GM12878 (cell line): ENCODE measurements around the gene GET3. TPM values are rescaled to one million over a fixed set of nuclear protein-coding genes. Genes with fewer than 3 reads are reported as not detected.

Source experiments
- ATAC-seq: fragments of 200-7000 bp; cut with Tn5 transposase; 3 replicates; pipeline ENCODE4 v1.9.1; 2020; ENCODE audit warnings: mild to moderate bottlenecking, moderate library complexity
- BruUV-seq: library from RNA; stranded (reverse); fragments of 400-500 nt; replicated peaks from 2 replicates; lab custom pipeline; 2021; lab: Mats Ljungman, UMichigan
- CTCF ChIA-PET: fragments of 300-600 bp; sonication (Branson Sonifier 250); formaldehyde crosslinking; extraction: SDS; loops from one replicate; lab custom pipeline; 2021; ENCODE audit warnings: inconsistent platforms; lab: Yijun Ruan, JAX
- POLR2A ChIA-PET: fragments of 350-600 bp; formaldehyde crosslinking; extraction: SDS; loops from one replicate; lab custom pipeline; 2021; ENCODE audit warnings: inconsistent platforms; lab: Charles Lee
- RAD21 ChIA-PET: fragments of 300-600 bp; sonication (Branson Sonifier 250); formaldehyde crosslinking; loops from one replicate; lab custom pipeline; 2023; ENCODE audit warnings: antibody characterized with exemption; ENCODE audit not compliant: unreplicated experiment; lab: Charles Lee
- SMC1A ChIA-PET: fragments of 300-600 bp; sonication (Branson Sonifier 250); formaldehyde crosslinking; loops from one replicate; lab custom pipeline; 2023; ENCODE audit not compliant: unreplicated experiment, uncharacterized antibody; lab: Charles Lee
- DNase-seq: peaks from one replicate; pipeline ENCODE4 v3.0.0-alpha.2; 2011; ENCODE audit warnings: low read depth, low spot score
- FAIRE-seq: peaks from 3 replicates; lab custom pipeline; 2011; peaks lifted over from hg19 to GRCh38; lab: Jason Lieb, UNC
- H2AFZ ChIP-seq: 2 replicates; pipeline ENCODE4 v1.6.0; 2011; ENCODE audit warnings: low read depth, low read length, control low read depth; ENCODE audit not compliant: control insufficient read depth
- H3K27ac ChIP-seq: 2 replicates; pipeline ENCODE4 v1.5.1; 2011; ENCODE audit warnings: control low read depth; ENCODE audit not compliant: control insufficient read depth, insufficient read depth
- H3K27me3 ChIP-seq, 2 experiments: replicated peaks in 1 of 2; 2 replicates each; pipeline versions ENCODE4 v1.6.0 to v1.6.1; 2011; ENCODE audit warnings: low read length in 1 of 2; ENCODE audit not compliant: control insufficient read depth in 2 of 2, insufficient read depth in 2 of 2
- H3K36me3 ChIP-seq, 2 experiments: 2 replicates each; pipeline ENCODE4 v1.5.1; 2011; ENCODE audit warnings: low read length in 1 of 2; ENCODE audit not compliant: control insufficient read depth in 2 of 2, insufficient read depth in 2 of 2
- H3K4me1 ChIP-seq: 2 replicates; pipeline ENCODE4 v1.6.1; 2011; ENCODE audit warnings: mild to moderate bottlenecking, low read length, moderate library complexity, mixed read lengths; ENCODE audit not compliant: control insufficient read depth, insufficient read depth
- H3K4me2 ChIP-seq: 2 replicates; pipeline ENCODE4 v1.6.0; 2011; ENCODE audit warnings: control low read depth; ENCODE audit not compliant: control insufficient read depth, insufficient read depth
- H3K4me3 ChIP-seq: fragments of 200-600 bp; sonication (generic); 2 replicates; pipeline ENCODE4 v1.5.1; 2016
- H3K79me2 ChIP-seq: 2 replicates; pipeline ENCODE4 v1.6.0; 2011; ENCODE audit warnings: low read length; ENCODE audit not compliant: control insufficient read depth, insufficient read depth
- H3K9ac ChIP-seq: 2 replicates; pipeline ENCODE4 v1.8.0; 2011; ENCODE audit warnings: low read length, control low read depth, mixed read lengths; ENCODE audit not compliant: control insufficient read depth, insufficient read depth
- H3K9me3 ChIP-seq: replicated peaks from 3 replicates; pipeline ENCODE4 v1.5.1; 2011; ENCODE audit warnings: mild to moderate bottlenecking, low read length; ENCODE audit not compliant: control insufficient read depth, insufficient read depth
- H4K20me1 ChIP-seq: 2 replicates; pipeline ENCODE4 v1.6.0; 2011; ENCODE audit not compliant: control insufficient read depth, insufficient read depth
- BCL3 ChIP-seq: IDR thresholded peaks from 2 replicates; pipeline ENCODE4 v1.6.1; 2011; ENCODE audit warnings: borderline replicate concordance, low read depth, mild to moderate bottlenecking, moderate library complexity, low read length; ENCODE audit not compliant: insufficient read depth, poor library complexity, severe bottlenecking
- CEBPZ ChIP-seq: fragments of 150-350 bp; IDR thresholded peaks from 2 replicates; pipeline ENCODE4 v1.6.1; 2016; ENCODE audit warnings: low read depth, low read length
- CREM ChIP-seq: IDR thresholded peaks from 2 replicates; pipeline ENCODE4 v1.6.1; 2014; ENCODE audit warnings: antibody characterized with exemption, low read depth
- CTCF ChIP-seq, 3 experiments: IDR thresholded peaks in 2 of 3; conservative IDR thresholded peaks in 1 of 3; 2 replicates each; pipeline ENCODE4 v1.5.1; 2011; ENCODE audit warnings: low read depth in 3 of 3, low read length in 3 of 3, mild to moderate bottlenecking in 3 of 3, control low read depth in 2 of 3, moderate library complexity in 2 of 3, inconsistent platforms in 1 of 3, mixed read lengths in 1 of 3; ENCODE audit not compliant: control insufficient read depth in 2 of 3, insufficient read depth in 1 of 3; ENCODE audit errors: extremely low read depth in 1 of 3
- EZH2 ChIP-seq: IDR thresholded peaks from 2 replicates; pipeline ENCODE4 v1.6.1; 2012; ENCODE audit warnings: low read depth, mild to moderate bottlenecking, control low read depth, inconsistent platforms, low read length, borderline replicate concordance; ENCODE audit not compliant: control insufficient read depth
- FOXK2 ChIP-seq: fragments of 450-650 bp; IDR thresholded peaks from 2 replicates; pipeline ENCODE4 v1.6.1; 2017; ENCODE audit warnings: mild to moderate bottlenecking, moderate library complexity
- SREBF2 ChIP-seq: IDR thresholded peaks from 2 replicates; pipeline ENCODE4 v1.6.1; 2012; ENCODE audit warnings: mild to moderate bottlenecking, low read length
- ZNF274 ChIP-seq: IDR thresholded peaks from one replicate; pipeline ENCODE4 v1.8.0; 2011; ENCODE audit not compliant: insufficient read length, insufficient read depth
- WGBS: methylation state at CpG from one replicate; pipeline ENCODE4 v1.1.6; 2016; ENCODE audit warnings: low lambda C conversion rate; ENCODE audit not compliant: insufficient replicate concordance, insufficient coverage; ENCODE audit errors: missing lambda C conversion rate; 5-methylcytosine and 5-hydroxymethylcytosine counted together
- in situ Hi-C: fragments of 300-500 bp; cut with MboI; formaldehyde crosslinking; loops from 9 replicates; pipeline ENCODE4 v1.14.3; 2018; ENCODE audit warnings: mixed read lengths
- intact Hi-C: fragments of 100-400 bp; cut with micrococcal nuclease; formaldehyde crosslinking; loops from one replicate; pipeline ENCODE4 v1.14.2; 2022; ENCODE audit not compliant: unreplicated experiment
- polyA plus RNA-seq, 11 experiments: library from polyadenylated mRNA; depleted of rRNA in 4 of 11; unstranded in 6 of 11; stranded (reverse) in 5 of 11; fragments of >200 nt; fragmentation: Nextera tagmentation in 4 of 11; fragmentation: Illumina TruSeq in 1 of 11; extraction: Ambion mirVana in 4 of 11; extraction: Trizol in 1 of 11; gene quantifications; 1 replicate in 1 of 11; 2 replicates in 10 of 11; pipeline versions ENCODE4 v1.2.1 to v1.2.3, GENCODE V29; 2011 to 2016; ENCODE audit warnings: inconsistent platforms in 2 of 11, missing spikeins in 2 of 11, low read depth in 1 of 11
- total RNA-seq, 4 experiments: library from RNA; depleted of rRNA in 3 of 4; stranded (reverse); fragments of >200 nt in 3 of 4; fragmentation: Illumina TruSeq in 1 of 4; extraction: Trizol in 1 of 4; gene quantifications; 2 replicates each; pipeline versions ENCODE4 v1.2.1 to v1.2.3, GENCODE V29; 2013 to 2021

GET3 gene
- total and polyA plus RNA-seq, 10 of the 15 experiments (the other 5 are each of a cell fraction or from before 2014, with no cell fraction given), result 14.5 to 144 (median 97.2) TPM

- ChIA-PET RAD21 (interaction anchor here (1.1 to 9.0 kb wide), 6 partner anchors 11 to 198 kb away, joined by 3 to 76 read pairs (median 14); no protein-coding TSS in a partner anchor), CTCF (interaction anchor here (1.3 to 17.0 kb wide), 6 partner anchors 7 to 100 kb away, joined by 3 to 426 read pairs (median 28); partner anchors contain the start of genes JUNB, PRDX2 and THSD8), POLR2A (interaction anchor here (0.8 to 1.3 kb wide), 2 partner anchors 29 to 34 kb away, joined by 3 to 5 read pairs; no protein-coding TSS in a partner anchor), SMC1A (interaction anchor here (0.6 to 4.6 kb wide), 7 partner anchors 10 to 80 kb away, joined by 3 to 61 read pairs (median 5); no protein-coding TSS in a partner anchor)
- Histone ChIP-seq H3K4me3 (no peak overlapping the region), H3K27ac (no peak overlapping the region), H3K9me3 (no peaks in the 10 kb centered on the region), H3K4me2 (no peak overlapping the region), H2AFZ (no peak overlapping the region), H3K79me2 (no peaks in the 10 kb centered on the region), H3K36me3 (no peaks in the 10 kb centered on the region), H4K20me1 (no peaks in the 10 kb centered on the region), H3K4me1 (no peaks in the 10 kb centered on the region; the same call in 1 of the 2 replicates), H3K27me3 (no peaks in the 10 kb centered on the region; a peak in 1 of 4 replicates), H3K9ac (no peak overlapping the region)
- ATAC-seq, result no peak
- TF ChIP-seq SREBF2 (no peak), CREM (no peak), ZNF274 (no peak), CTCF (IDR thresholded peaks at IDR 0.05 in 2 of 3, conservative IDR thresholded peaks at IDR 0.05 in 1 of 3; ENCODE audit: control insufficient read depth in 2 of 3, extremely low read depth in 1 of 3, insufficient read depth in 1 of 3, low read depth in 3 of 3, low read length in 3 of 3) (no peak), BCL3 (no peak), EZH2 (no peak), CEBPZ (no peak), FOXK2 (no peak)
- in situ Hi-C loops, result loop anchor here (5.0 kb wide), 1 partner anchor 80 kb away; no protein-coding TSS in a partner anchor
- intact Hi-C loops, result no loop called here
- DNase-seq, result no peak
- no peak for FAIRE-seq
- WGBS, result 100% methylated on average over 8 of the region's 11 CpGs
- BruUV-seq, result no TSS peak
These were observed 29.9 kb downstream of the GET3 start for GRCh38 chr19:12767150-12767549.
